GM18909 (cell line): Measurements from ENCODE around the gene BATF.

Source experiments
- ATAC-seq: cut with Tn5 transposase; IDR thresholded peaks from one replicate; pipeline ENCODE4 v1.9.1; 2021; ENCODE audit warnings: mild to moderate bottlenecking; ENCODE audit not compliant: unreplicated experiment, poor library complexity

Gene BATF

DNA sequence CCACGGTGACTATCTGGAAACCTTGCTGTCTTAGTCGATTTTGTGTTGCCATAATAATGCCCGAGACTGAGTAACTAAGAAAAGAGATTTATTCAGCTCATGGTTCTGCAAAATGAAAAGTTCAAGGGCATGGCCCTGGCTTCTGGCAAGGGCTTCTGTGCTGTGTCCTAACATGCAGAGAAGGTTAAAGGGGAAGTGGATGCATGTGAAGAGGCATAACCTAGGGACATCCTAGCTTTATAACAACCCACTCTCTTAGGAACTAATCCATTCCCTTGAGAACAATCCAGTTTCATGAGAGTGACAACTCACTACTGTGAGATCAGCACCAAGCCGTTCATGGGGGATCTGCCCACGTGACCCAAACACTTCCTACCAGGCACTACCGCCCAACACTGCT lies 67.7 kb downstream of the BATF start:
- no peak for ATAC-seq

DNA sequence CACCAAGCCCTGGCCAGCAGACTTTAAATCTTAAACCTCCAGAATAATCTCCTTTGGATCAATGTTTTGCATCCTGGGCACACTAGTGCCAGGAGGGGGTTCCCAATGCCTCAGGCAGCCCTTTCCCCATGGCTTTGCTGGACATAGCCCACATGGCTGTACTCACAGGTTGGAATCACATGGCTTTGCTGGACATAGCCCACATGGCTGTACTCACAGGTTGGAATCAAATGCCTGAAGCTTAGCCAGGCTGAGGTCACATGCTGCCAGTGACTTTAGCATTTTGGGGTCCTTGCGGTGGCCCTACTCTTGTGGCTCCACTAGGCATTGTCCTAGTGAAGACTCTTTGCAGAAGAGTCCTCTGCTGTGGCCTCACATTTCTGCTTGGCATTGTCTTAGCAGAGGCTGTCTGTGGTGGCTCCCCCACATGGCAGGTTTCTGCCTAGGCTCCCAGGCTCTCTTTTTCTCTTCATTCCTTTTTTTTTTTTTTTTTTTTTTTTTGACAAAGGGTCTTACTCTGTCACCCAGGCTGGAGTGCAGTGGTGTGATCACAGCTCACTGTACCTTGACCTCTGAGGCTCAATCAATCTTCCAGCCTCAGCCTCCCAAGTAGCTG lies 69.2 kb downstream of the BATF start:
- ATAC-seq = no peak

DNA sequence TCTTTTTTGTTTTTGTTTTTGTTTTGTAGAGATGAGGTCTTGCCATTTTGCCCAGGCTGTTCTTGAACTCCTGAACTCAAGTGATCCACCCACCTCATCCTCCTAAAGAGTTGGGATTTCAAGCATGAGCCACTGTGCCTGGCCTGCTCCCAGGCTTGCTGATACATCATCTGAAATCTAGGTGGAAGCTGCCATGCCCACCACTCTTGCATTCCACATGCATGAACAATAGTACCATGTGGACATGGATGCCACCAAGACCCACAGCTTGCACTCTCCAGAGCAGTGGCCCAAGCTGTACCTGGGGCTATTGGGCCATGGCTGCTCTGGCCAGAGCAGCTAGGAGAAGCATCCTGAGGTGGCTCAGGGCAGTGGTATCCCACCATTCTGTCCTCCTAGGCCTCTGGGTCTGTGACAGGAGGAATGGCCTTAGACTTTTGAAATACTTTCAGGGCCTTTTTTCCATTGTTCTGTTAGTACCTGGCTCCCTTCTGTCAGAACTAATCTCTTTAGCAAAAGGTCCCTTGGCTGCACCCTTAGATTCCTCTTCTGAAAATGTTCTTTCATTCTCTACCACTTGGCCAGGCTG lies 69.8 kb downstream of the BATF start:
- no peak for ATAC-seq

DNA sequence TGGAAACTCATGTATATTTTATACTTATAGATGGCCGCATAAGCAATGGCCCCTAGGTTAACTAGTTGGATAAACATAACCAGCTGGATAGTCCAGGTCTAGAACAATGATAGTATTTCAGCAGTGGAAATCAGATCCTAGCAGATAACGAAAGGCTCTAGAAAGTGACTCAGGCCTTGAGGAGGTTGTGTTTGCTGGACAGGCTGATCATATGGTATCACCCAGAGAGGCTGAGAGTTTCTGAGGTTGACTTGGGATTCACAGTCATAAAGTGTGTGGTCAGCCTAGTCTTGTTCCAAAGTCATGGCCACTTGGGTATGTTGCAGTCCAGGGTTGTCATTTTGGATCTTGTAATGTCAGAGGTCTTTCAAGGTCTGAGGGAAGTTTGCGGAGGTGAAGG lies 73.0 kb downstream of the BATF start:
- no peak for ATAC-seq
